HL-60/S4 treated with phorbol 12-myristate 13-acetate at 8.2 ng/mL for 4 days and 3 days (cell line): Measurements from ENCODE around the gene PGM5.
"Not testable (repeated sequence)": the region's sequence is repeated elsewhere in the genome, so short reads cannot be mapped to it uniquely, and the experiment has no call there.

Experiments
- in situ Hi-C: fragments of 300-500 bp; cut with MboI; formaldehyde crosslinking; loops from 2 replicates; pipeline ENCODE4 v1.15.0; 2022; ENCODE audit warnings: low sequenced_read_pairs

The PGM5 gene

DNA sequence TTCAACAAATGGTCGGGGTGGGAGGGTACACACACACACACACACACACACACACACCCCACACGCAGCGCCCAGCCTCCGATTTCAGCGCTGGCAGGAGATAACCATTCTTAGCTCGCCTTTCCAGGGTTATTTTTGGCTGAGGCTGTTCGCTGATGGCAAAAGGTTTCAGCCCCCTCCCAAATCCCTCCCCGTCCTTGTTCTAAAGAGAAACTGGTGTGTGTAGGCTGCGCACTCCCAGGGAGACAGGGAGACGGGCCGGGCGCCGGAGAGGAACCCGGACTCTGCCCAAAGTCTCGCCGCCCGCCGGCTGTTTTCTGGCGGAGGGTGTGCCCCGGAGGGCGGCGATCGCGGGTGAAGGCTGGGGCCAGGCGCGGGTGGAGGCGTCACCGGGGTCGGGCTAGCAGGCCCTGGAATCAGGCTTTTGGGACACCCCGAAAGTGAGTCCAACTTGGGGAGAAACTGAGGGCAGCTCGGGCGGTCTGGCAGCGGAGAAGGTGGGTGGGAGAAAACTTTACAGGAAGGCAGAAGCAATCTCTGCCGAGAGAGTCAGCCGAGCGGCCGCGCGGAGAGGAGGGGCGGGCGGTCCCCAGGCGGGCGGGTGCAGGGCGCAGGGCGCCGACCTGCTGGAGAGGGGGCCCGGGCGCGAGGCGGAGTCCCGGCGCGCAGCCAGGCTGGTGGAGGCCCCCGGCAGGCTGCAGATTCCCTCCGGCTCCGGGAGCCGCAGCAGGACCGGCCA, at the start of gene PGM5:
Gene PGM5 (plus strand): TSS at position 232 of the 739 bp plus-strand sequence. CDS start 517 bp downstream, outside the sequence.
- in situ Hi-C loops: not testable (repeated sequence)

- in situ Hi-C loops: not testable (repeated sequence)
These were observed 49.3 kb upstream of the PGM5 start for GRCh38 chr9:68307127-68307526.

DNA sequence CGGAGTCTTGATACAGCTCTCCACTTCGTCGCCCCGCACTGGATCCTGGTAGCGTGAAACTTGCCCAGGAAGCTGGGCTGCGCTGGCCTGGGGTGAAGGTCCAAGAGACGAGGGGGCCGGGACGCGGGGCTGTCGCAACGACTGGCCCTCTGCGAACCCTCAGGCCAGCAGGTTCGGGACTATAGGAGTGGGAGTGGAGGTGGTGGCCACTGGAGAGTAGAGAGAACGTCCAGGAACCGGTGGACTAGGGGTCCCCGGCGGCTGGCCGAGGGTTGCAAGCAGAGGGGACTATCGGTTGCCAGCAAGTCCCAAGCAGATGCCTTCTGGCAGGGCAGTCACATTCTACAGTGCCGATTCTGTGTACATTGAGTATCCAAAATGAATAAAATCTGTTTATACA, 48.8 kb upstream of the PGM5 start:
- in situ Hi-C loops: not testable (repeated sequence)

DNA sequence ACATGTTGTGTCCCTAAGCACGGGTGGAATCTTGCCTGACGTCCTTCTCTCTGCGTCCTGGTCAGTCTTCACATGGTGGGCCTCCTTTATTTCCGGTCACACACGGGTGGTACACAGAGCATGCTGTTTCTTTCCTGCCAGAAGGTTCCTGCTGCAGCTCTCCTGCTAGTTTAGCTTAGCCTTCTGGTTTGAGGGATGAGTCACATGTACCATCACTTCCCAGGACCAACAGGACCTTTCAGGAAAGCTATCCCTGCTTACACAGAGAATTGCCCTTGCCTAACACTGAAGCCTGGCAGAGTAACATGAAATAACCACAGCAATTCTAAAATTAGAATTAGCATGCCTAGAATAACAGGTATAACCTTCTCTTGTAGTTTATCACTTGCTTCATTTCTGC, 45.2 kb upstream of the PGM5 start:
- in situ Hi-C loops: not testable (repeated sequence)

DNA sequence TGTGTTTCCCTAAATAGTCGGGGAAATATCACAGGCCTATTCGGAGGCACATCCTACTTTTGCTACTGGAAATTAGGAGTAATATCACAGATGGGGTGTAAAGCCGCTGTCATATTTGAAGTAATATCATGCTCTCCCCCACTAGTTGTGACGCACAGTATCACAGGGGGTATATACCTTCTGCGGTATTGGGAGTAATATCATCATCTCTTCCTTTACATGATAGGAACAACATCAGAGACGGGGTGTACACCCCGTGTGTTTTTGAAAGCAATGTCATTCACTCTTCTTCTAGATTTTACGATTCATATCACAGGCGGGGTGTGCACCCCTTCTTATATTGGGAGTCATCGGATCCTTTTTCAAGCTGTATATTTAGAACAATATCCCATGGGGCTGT, 38.2 kb upstream of the PGM5 start:
- in situ Hi-C loops: not testable (repeated sequence)

DNA sequence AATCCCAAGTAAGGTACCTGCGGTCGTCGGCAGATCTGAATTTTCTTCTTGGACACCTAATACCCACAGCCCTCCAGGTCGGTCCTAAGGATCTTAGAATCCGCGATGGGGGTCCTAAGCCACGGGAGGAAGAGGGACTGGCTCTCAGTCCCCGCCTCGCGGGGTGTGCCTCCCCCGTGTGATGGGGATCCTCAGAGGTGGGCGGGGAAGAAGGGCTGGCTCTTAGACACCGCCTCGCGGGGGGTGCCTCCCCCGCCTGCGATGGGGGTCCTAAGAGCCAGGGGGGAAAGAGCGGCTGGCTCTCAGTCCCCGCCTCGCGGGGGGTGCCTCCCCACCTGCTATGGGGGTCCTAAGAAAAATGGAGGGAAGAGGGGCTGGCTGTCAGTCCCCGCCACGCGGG, 32.7 kb upstream of the PGM5 start:
- in situ Hi-C loops: not testable (repeated sequence)

GRCh38 chr9:68324518-68324917, 31.9 kb upstream of the PGM5 start:
- in situ Hi-C loops: not testable (repeated sequence)

DNA sequence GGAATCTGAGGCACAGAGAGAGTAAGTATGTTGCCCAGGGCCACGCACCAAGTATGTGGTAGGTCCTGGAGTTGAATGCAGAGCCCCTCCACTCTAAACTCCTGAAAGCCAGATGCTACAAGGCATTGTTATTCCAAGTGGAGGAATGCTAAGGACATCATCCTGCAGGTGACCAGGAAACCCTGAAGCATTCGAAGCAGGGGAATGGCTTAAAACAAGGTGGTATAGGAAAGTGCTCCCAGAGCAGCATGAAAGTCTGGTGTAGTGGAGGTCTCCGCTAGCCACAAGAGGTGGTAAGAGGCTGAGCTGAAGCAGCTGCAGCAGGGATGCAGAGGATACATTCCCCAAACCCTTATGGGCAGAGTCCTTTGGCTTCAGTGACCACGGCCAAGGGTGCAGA, 27.3 kb upstream of the PGM5 start:
- in situ Hi-C loops: not testable (repeated sequence)

DNA sequence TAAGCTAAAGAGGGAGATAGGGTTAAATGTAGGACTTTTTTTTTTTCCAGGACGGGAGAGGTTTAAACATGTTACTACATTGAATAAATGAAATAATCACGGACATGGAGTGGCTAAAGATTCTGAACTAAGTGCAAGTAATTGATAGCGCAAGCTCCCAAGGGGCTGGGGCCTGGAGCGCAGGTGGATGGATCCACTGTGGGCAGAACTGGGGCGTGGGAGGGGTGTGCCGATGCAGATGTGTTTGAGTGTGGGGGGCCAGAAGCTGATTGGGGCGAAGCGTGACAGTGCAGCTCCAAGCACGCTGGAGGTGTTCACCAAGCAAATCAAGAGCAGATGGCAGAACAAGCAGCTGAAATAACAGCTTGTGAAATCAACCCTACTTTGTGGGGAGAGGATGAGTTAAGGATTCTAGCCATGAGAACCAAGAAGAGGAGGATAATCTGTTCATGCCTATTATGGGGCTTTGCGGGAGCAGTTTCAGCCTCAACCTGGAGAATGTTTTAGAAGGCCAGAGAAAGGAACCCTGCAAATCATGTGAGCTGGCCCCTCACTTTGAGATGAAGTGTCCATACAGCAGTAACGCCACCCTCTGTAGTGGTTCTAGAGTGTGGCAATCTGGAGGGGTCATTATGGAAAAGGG, 25.8 kb upstream of the PGM5 start:
- in situ Hi-C loops: not testable (repeated sequence)

- in situ Hi-C loops: not testable (repeated sequence)
These were observed 24.3 kb upstream of the PGM5 start for GRCh38 chr9:68332122-68332521.

DNA sequence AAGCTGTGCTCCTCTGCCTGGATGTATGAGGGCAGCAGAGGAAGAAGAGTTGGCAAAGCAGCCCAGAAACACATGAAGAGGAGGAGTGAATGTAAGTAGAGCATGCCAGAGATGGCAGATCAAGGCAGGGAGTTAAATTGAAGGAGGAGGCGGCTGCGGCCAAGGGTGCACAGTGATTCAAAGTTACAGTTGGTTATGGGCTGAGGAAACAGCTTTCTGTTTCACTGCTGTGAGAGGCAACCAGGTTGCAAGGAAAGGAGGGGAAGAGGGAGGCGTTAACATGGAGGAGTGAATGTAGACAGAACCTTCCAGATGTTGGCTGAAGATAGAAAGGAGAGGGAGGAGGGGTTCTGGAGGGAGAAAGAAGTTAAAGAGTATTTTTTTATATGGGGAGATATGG, 20.5 kb upstream of the PGM5 start:
- in situ Hi-C loops: not testable (repeated sequence)

GRCh38 chr9:68336639-68337339, 19.6 kb upstream of the PGM5 start:
- in situ Hi-C loops: not testable (repeated sequence)

DNA sequence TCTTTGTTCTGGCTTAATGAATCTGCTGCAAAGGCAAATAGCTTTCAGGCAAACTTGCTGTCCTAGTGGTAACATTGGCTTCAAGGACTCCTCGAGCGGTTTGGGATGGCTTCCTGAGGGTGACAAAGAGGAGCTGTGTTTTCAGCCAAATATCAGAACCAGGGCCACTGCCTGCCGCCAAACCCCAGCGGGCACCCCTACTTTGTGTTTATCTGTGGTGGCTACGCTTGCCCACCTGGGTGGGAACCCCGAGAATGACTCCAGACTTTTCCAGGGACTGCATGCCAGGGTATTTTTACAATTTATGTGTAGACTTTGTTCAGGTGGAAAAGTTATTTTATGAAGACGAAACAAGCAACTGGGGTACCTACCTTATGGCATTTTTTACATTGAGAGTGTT, 18.4 kb upstream of the PGM5 start:
- in situ Hi-C loops: not testable (repeated sequence)

- in situ Hi-C loops: not testable (repeated sequence)
These were observed 14.0 kb upstream of the PGM5 start for GRCh38 chr9:68342265-68343025.

GRCh38 chr9:68343242-68343641, 13.2 kb upstream of the PGM5 start:
- in situ Hi-C loops: not testable (repeated sequence)

DNA sequence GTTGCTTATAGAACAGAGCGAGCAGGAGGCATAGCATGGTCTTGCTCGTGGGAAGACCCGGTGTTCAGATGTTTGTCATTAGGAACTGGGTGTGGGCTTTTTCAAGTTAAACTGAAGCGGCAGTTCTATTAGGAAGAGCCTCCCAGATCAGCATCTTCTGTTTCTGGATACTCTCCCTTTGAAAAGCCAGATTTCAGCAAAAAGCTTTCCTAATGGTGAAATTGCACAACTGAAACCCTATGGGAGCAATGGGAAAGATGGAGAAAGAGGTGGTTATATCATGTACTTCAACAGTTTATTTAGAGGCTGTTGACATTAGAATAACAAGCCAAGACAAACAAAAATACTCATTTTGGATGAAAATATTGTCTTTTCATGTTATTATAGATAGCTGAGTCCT, 12.4 kb upstream of the PGM5 start:
- in situ Hi-C loops: not testable (repeated sequence)

GRCh38 chr9:68351689-68352088, 4.7 kb upstream of the PGM5 start:
- in situ Hi-C loops: not testable (repeated sequence)

DNA sequence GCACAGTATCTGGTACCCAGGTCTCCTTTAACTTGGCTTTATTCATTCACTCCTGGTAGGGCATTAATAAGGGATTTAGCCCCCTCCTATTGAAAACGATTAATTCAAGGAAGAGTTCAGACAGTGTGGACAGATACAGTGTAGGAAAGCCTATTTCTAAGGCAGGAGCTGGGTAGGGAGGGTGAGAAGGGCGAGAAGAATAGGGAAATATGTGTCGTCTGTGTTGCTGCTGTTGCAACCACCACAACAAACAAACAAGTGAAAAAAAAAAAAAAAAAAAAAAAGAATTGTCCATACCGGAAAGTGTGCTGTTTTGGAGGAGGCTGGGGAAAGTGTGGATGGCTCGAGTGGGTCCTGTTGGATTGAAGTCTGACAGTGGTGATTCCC, 425 bp upstream of the PGM5 start:
- in situ Hi-C loops: not testable (repeated sequence)

GRCh38 chr9:68357119-68357714, 806 bp downstream of the PGM5 start:
- in situ Hi-C loops: not testable (repeated sequence)

GRCh38 chr9:68366933-68367547, 10.6 kb downstream of the PGM5 start:
- in situ Hi-C loops: not testable (repeated sequence)
